Spleen (tissue), 11 donors: ENCODE measurements around the gene DNAJC15. TPM values are rescaled to one million over a fixed set of nuclear protein-coding genes. Genes with fewer than 3 reads are reported as not detected.
A peak's percentile ranks its signal among the peaks of the same experiment; 100 is the strongest.
"Not testable (repeated sequence)": the region's sequence is repeated elsewhere in the genome, so short reads cannot be mapped to it uniquely, and the experiment has no call there.

ENCODE experiments used
- DNase-seq: peaks from one replicate; pipeline ENCODE4 v3.0.0-alpha.2; 2020
- H3K27ac ChIP-seq, 8 donors: fragments of 200-600 bp; sonication (generic) in 7 of 8; 1 replicate in 4 of 8; 2 replicates in 4 of 8; pipeline versions ENCODE4 v1.5.0 to v1.8.0; 2016 to 2021; ENCODE audit warnings: inconsistent platforms in 4 of 8, mild to moderate bottlenecking in 4 of 8, moderate library complexity in 1 of 8
- H3K27me3 ChIP-seq, 7 donors: fragments of 200-600 bp; sonication (generic) in 6 of 7; replicated peaks in 1 of 7; 1 replicate in 4 of 7; 2 replicates in 3 of 7; pipeline versions ENCODE4 v1.5.0 to v1.8.0; 2016 to 2021; ENCODE audit warnings: inconsistent platforms in 3 of 7, mild to moderate bottlenecking in 1 of 7
- H3K36me3 ChIP-seq, 6 donors: fragments of 200-600 bp; sonication (generic) in 5 of 6; 1 replicate in 4 of 6; 2 replicates in 2 of 6; pipeline versions ENCODE4 v1.5.0 to v1.8.0; 2016 to 2021; ENCODE audit warnings: inconsistent platforms in 2 of 6
- H3K4me1 ChIP-seq, 6 donors: fragments of 200-600 bp; sonication (generic) in 5 of 6; 1 replicate in 3 of 6; 2 replicates in 3 of 6; pipeline versions ENCODE4 v1.5.0 to v1.8.0; 2016 to 2021; ENCODE audit warnings: inconsistent platforms in 3 of 6
- H3K4me3 ChIP-seq, 8 donors: fragments of 200-600 bp; sonication (generic) in 7 of 8; 1 replicate in 4 of 8; 2 replicates in 4 of 8; pipeline versions ENCODE4 v1.5.0 to v1.8.0; 2016 to 2021; ENCODE audit warnings: inconsistent platforms in 4 of 8, mild to moderate bottlenecking in 4 of 8, moderate library complexity in 2 of 8
- H3K9me3 ChIP-seq, 8 donors: fragments of 200-600 bp; sonication (generic) in 7 of 8; 1 replicate in 4 of 8; 2 replicates in 4 of 8; pipeline versions ENCODE4 v1.5.0 to v1.8.0; 2016 to 2021; ENCODE audit warnings: inconsistent platforms in 4 of 8
- CTCF ChIP-seq, 11 experiments: fragments of 200-600 bp in 7 of 11; fragments of 450-650 bp in 4 of 11; sonication (generic) in 4 of 11; IDR thresholded peaks in 8 of 11; conservative IDR thresholded peaks in 3 of 11; 1 replicate in 7 of 11; 2 replicates in 4 of 11; pipeline versions ENCODE4 v1.4.0 to v1.8.0; 2016 to 2021; ENCODE audit warnings: antibody characterized with exemption in 11 of 11, inconsistent platforms in 4 of 11, mild to moderate bottlenecking in 1 of 11
- POLR2A ChIP-seq, 3 donors: fragments of 450-650 bp; IDR thresholded peaks; one replicate each; pipeline ENCODE4 v1.5.1; 2017; ENCODE audit warnings: antibody characterized with exemption in 3 of 3, mild to moderate bottlenecking in 1 of 3
- POLR2AphosphoS5 ChIP-seq, 3 donors: sonication (generic); formaldehyde crosslinking; IDR thresholded peaks; one replicate each; pipeline ENCODE4 v1.5.1; 2017; ENCODE audit warnings: antibody characterized with exemption in 3 of 3
- WGBS, 5 donors: extraction: QIAGEN DNeasy Blood & Tissue Kit in 3 of 5; methylation state at CpG; one replicate each; pipeline versions ENCODE4 v1.1.5 to v1.1.7; 2013 to 2018; 5-methylcytosine and 5-hydroxymethylcytosine counted together
- intact Hi-C: fragments of 100-400 bp; cut with DNase I; formaldehyde crosslinking; loops from one replicate; pipeline ENCODE4 v1.15.0; 2023; ENCODE audit warnings: low total_unique reads
- polyA plus RNA-seq, 3 donors: library from polyadenylated mRNA; stranded (reverse); fragments of 200-250 nt; gene quantifications; one replicate each; pipeline ENCODE4 v1.2.1, GENCODE V29; 2013
- total RNA-seq, 7 donors: library from RNA; depleted of rRNA in 3 of 7; stranded (reverse); fragments of >200 nt in 3 of 7; fragmentation: NEBNext Ultra II Directional in 4 of 7; extraction: Animal tissue kit (Norgen Biotek cat#: 25700) in 4 of 7; gene quantifications; one replicate each; pipeline versions ENCODE4 v1.1.0 to v1.2.1, GENCODE V29; 2016 to 2021
- donor health status: healthy with polysubstance abuse.
- donor health status: DM: no; HTN: no; CAD: no; lungs with moderate emphysema.
- donor health status: DM: no; HTN: no; CAD: no.
- donor health status: Bipolar disorder and iron deficiency.
- donor health status: healthy.
- donor health status: DM: no; HTN: no; CAD: no.
- donor health status: DM: yes; HTN: yes; CAD: no.

Gene DNAJC15
- total and polyA plus RNA-seq, 10 donors = 6.7 to 17.4 (median 11.8) TPM

- no peak for DNase-seq
- Histone ChIP-seq H3K27ac (peak overlapping the region in 3 of 8 donors; percentile 4 to 44 (median 22)), H3K9me3 (peaks cover 0 to under 1% (median 0%) of the 10 kb centered on the region in 8 donors), H3K4me1 (peaks cover 8 to 78% (median 47%) of the 10 kb centered on the region in 6 donors), H3K4me3 (no peak overlapping the region), H3K36me3 (peaks cover 0 to 16% (median 0%) of the 10 kb centered on the region in 6 donors), H3K27me3 (no peaks in the 10 kb centered on the region)
- no peak for TF ChIP-seq CTCF (IDR thresholded peaks at IDR 0.05 in 8 of 11, conservative IDR thresholded peaks at IDR 0.05 in 3 of 11)
- no peak for TF ChIP-seq POLR2A (IDR thresholded peaks at IDR 0.05)
- no peak for TF ChIP-seq POLR2AphosphoS5 (IDR thresholded peaks at IDR 0.05)
- intact Hi-C loops = no loop called here
- 79 to 88% (median 88%) methylated on average over 8 of the region's 8 CpGs for WGBS, 5 donors
Observed at GRCh38 chr13:42985312-42986175, 37.8 kb upstream of the DNAJC15 start.

- H3K4me1 ChIP-seq = peaks cover 8 to 84% (median 53%) of the 10 kb centered on the region in 6 donors
- no peaks in the 10 kb centered on the region for H3K9me3 ChIP-seq
- no peak for TF ChIP-seq POLR2A (IDR thresholded peaks at IDR 0.05)
- TF ChIP-seq CTCF (IDR thresholded peaks at IDR 0.05 in 8 of 11, conservative IDR thresholded peaks at IDR 0.05 in 3 of 11) = no peak
- TF ChIP-seq POLR2AphosphoS5 (IDR thresholded peaks at IDR 0.05) = no peak
- H3K4me3 ChIP-seq = no peak overlapping the region
- peaks cover 0 to 16% (median 0%) of the 10 kb centered on the region in 6 donors for H3K36me3 ChIP-seq
- WGBS, 5 donors = 70 to 84% (median 82%) methylated on average over 7 of the region's 7 CpGs
- no peak for DNase-seq
- H3K27me3 ChIP-seq = no peaks in the 10 kb centered on the region
- H3K27ac ChIP-seq = peak overlapping the region in 1 of 8 donors; percentile 22
- intact Hi-C loops = no loop called here
Observed at GRCh38 chr13:42986176-42986574, 37.2 kb upstream of the DNAJC15 start.

GRCh38 chr13:42990291-42991232 is 32.8 kb upstream of the DNAJC15 start:
- peak overlapping the region; percentile 86 to 99 (median 94) for H3K27ac ChIP-seq
- WGBS, 5 donors = 38 to 60% (median 47%) methylated on average over 10 of the region's 10 CpGs
- intact Hi-C loops = no loop called here
- H3K4me3 ChIP-seq = peak overlapping the region; percentile 14 to 79 (median 62)
- H3K9me3 ChIP-seq = no peaks in the 10 kb centered on the region
- TF ChIP-seq POLR2A (IDR thresholded peaks at IDR 0.05) (no peak), CTCF (IDR thresholded peaks at IDR 0.05 in 8 of 11, conservative IDR thresholded peaks at IDR 0.05 in 3 of 11) (no peak), POLR2AphosphoS5 (IDR thresholded peaks at IDR 0.05) (no peak)
- H3K36me3 ChIP-seq = peaks cover 0 to 11% (median 0%) of the 10 kb centered on the region in 6 donors
- H3K4me1 ChIP-seq = peaks cover 8 to 59% (median 45%) of the 10 kb centered on the region in 6 donors
- DNase-seq = no peak
- no peaks in the 10 kb centered on the region for H3K27me3 ChIP-seq

- H3K27ac ChIP-seq = peak overlapping the region; percentile 86 to 99 (median 94)
- H3K4me3 ChIP-seq = peak overlapping the region; percentile 50 to 79 (median 62)
- H3K36me3 ChIP-seq, intact Hi-C loops, H3K9me3 ChIP-seq, H3K27me3 ChIP-seq: not testable (repeated sequence)
- DNase-seq = peak; percentile 71
- whole genome bisulfite sequencing, 5 donors = 45 to 60% (median 52%) methylated on average over 15 of the region's 15 CpGs
- peaks cover 8 to 53% (median 40%) of the 10 kb centered on the region in 6 donors for H3K4me1 ChIP-seq
Observed at GRCh38 chr13:42991233-42991897, 32.0 kb upstream of the DNAJC15 start.
